HepG2 (cell line): ENCODE results near the gene WDR5B. TPM values are rescaled to one million over a fixed set of nuclear protein-coding genes. Genes with fewer than 3 reads are reported as not detected.

Source experiments
- AKAP8 ChIP-seq: sonication (generic); formaldehyde crosslinking; IDR thresholded peaks from 2 replicates; pipeline ENCODE4 v1.5.1; 2020; ENCODE audit warnings: mild to moderate bottlenecking, missing genetic modification reagents
- ARID4A ChIP-seq: sonication (generic); formaldehyde crosslinking; IDR thresholded peaks from 2 replicates; pipeline ENCODE4 v1.5.0; 2020; ENCODE audit warnings: mild to moderate bottlenecking, missing genetic modification reagents, borderline replicate concordance
- CHD2 ChIP-seq: IDR thresholded peaks from 2 replicates; pipeline ENCODE4 v1.6.1; 2011; ENCODE audit warnings: low read depth, low read length, improper control_type of control experiment
- FOXK2 ChIP-seq: fragments of 450-650 bp; IDR thresholded peaks from 2 replicates; pipeline ENCODE4 v1.6.1; 2016
- GATAD1 ChIP-seq: IDR thresholded peaks from 2 replicates; pipeline ENCODE4 v1.6.1; 2016; ENCODE audit warnings: missing genetic modification reagents, missing compliant biosample characterization
- HBP1 ChIP-seq: IDR thresholded peaks from 2 replicates; pipeline ENCODE4 v1.6.1; 2016; ENCODE audit warnings: low read depth, control low read depth
- IRF9 ChIP-seq: sonication (generic); formaldehyde crosslinking; IDR thresholded peaks from 2 replicates; pipeline ENCODE4 v1.8.0; 2022; ENCODE audit warnings: missing genetic modification reagents, mild to moderate bottlenecking, borderline replicate concordance
- SYNCRIP ChIP-seq: fragments of 200-400 bp; formaldehyde crosslinking; IDR thresholded peaks from 2 replicates; pipeline ENCODE4 v1.6.1; 2018; ENCODE audit warnings: mild to moderate bottlenecking, low read depth, low read length; ENCODE audit not compliant: insufficient read depth
- ZNF407 ChIP-seq: sonication (generic); formaldehyde crosslinking; IDR thresholded peaks from one replicate; pipeline ENCODE4 v1.5.1; 2020; ENCODE audit warnings: mild to moderate bottlenecking, missing genetic modification reagents; ENCODE audit errors: not compliant biosample characterization
- ZNF414 ChIP-seq: sonication (generic); formaldehyde crosslinking; IDR thresholded peaks from 2 replicates; pipeline ENCODE4 v1.5.0; 2020; ENCODE audit warnings: missing genetic modification reagents
- ZNF572 ChIP-seq: sonication (generic); formaldehyde crosslinking; IDR thresholded peaks from 2 replicates; pipeline ENCODE4 v1.5.1; 2020; ENCODE audit warnings: mild to moderate bottlenecking, missing genetic modification reagents
- ZNF614 ChIP-seq: IDR thresholded peaks from 2 replicates; pipeline ENCODE4 v1.6.1; 2018; ENCODE audit warnings: missing biosample characterization, missing genetic modification reagents, inconsistent platforms, borderline replicate concordance
- polyA plus RNA-seq, 8 experiments: library from polyadenylated mRNA; depleted of rRNA in 3 of 8; stranded (reverse) in 7 of 8; unstranded in 1 of 8; fragments of >200 nt; fragmentation: Illumina TruSeq in 4 of 8; extraction: Trizol in 4 of 8; gene quantifications; 2 replicates each; pipeline versions ENCODE4 v1.2.1 to v1.2.3, GENCODE V29; 2011 to 2016; ENCODE audit warnings: low read depth in 4 of 8, missing spikeins in 1 of 8, mixed read lengths in 1 of 8; ENCODE audit not compliant: insufficient read depth in 1 of 8
- total RNA-seq, 5 experiments: library from RNA; depleted of rRNA; stranded (reverse); fragments of >200 nt; fragmentation: Illumina TruSeq; extraction: Trizol; gene quantifications; 2 replicates each; pipeline ENCODE4 v1.2.3, GENCODE V29; 2016; ENCODE audit warnings: low read depth in 1 of 5

WDR5B gene
- total and polyA plus RNA-seq, 2 of the 13 experiments (the other 11 are each of a cell fraction or from before 2014, with no cell fraction given) = 2.5 to 3.6 TPM

GRCh38 chr3:122415762-122416654, at the start of gene WDR5B (continued):
- TF ChIP-seq ZNF407 (CRISPR knock-in tag) (peak; percentile 62), FOXK2 (no peak), ZNF414 (CRISPR knock-in tag) (no peak), IRF9 (CRISPR knock-in tag) (peak; percentile 45; the same call in 1 of the 2 replicates), SYNCRIP (no peak), ZNF572 (CRISPR knock-in tag) (no peak), CHD2 (no peak), ZNF614 (no peak), AKAP8 (no peak), ARID4A (peak; percentile 84; the same call in 1 of the 2 replicates), HBP1 (no peak; the same call in 1 of the 2 replicates), GATAD1 (peak; percentile 89)
